Astrocyte (in vitro differentiated cells and primary cell): ENCODE data around the gene GTSE1. TPM values are rescaled to one million over a fixed set of nuclear protein-coding genes. Genes with fewer than 3 reads are reported as not detected.

Source experiments
- DNase-seq: peaks from one replicate; pipeline ENCODE4 v3.0.0-alpha.2; 2010; ENCODE audit warnings: low read depth
- FAIRE-seq: peaks from 2 replicates; lab custom pipeline; 2011; peaks lifted over from hg19 to GRCh38; lab: Jason Lieb, UNC
- H2AFZ ChIP-seq: 2 replicates; pipeline ENCODE4 v1.6.0; 2012; ENCODE audit warnings: low read depth, low read length, inconsistent platforms
- H3K27ac ChIP-seq: 2 replicates; pipeline ENCODE4 v1.5.1; 2011; ENCODE audit warnings: low read depth, low read length, inconsistent platforms
- H3K27me3 ChIP-seq: 2 replicates; pipeline ENCODE4 v1.6.0; 2011; ENCODE audit warnings: low read length, inconsistent platforms; ENCODE audit not compliant: insufficient read depth
- H3K36me3 ChIP-seq: 2 replicates; pipeline ENCODE4 v1.5.1; 2011; ENCODE audit warnings: low read length, inconsistent platforms; ENCODE audit not compliant: insufficient read depth
- H3K4me1 ChIP-seq: 2 replicates; pipeline ENCODE4 v1.5.1; 2011; ENCODE audit warnings: low read length, inconsistent platforms; ENCODE audit not compliant: insufficient read depth
- H3K4me2 ChIP-seq: 2 replicates; pipeline ENCODE4 v1.6.0; 2012; ENCODE audit warnings: low read length, inconsistent platforms
- H3K4me3 ChIP-seq: 2 replicates; pipeline ENCODE4 v1.5.1; 2011; ENCODE audit warnings: low read depth, mild to moderate bottlenecking, low read length, inconsistent platforms; ENCODE audit not compliant: insufficient read depth
- H3K79me2 ChIP-seq: 2 replicates; pipeline ENCODE4 v1.6.0; 2012; ENCODE audit warnings: mild to moderate bottlenecking, low read length, inconsistent platforms; ENCODE audit not compliant: insufficient read depth
- H3K9ac ChIP-seq: 2 replicates; pipeline ENCODE4 v1.6.0; 2012; ENCODE audit warnings: mild to moderate bottlenecking, low read length, inconsistent platforms
- H3K9me3 ChIP-seq: 2 replicates; pipeline ENCODE4 v1.5.1; 2012; ENCODE audit warnings: low read depth, mild to moderate bottlenecking, low read length, inconsistent platforms; ENCODE audit not compliant: insufficient read depth
- H4K20me1 ChIP-seq: 2 replicates; pipeline ENCODE4 v1.6.0; 2012; ENCODE audit warnings: low read length, inconsistent platforms; ENCODE audit not compliant: insufficient read depth
- H3K27ac Mint-ChIP-seq: one replicate; pipeline ENCODE4 v1.8.0; 2021; ENCODE audit warnings: mild to moderate bottlenecking, mixed read lengths; ENCODE audit not compliant: unreplicated experiment
- H3K27me3 Mint-ChIP-seq: one replicate; pipeline ENCODE4 v1.8.0; 2021; ENCODE audit warnings: low read depth, mixed read lengths; ENCODE audit not compliant: unreplicated experiment
- H3K36me3 Mint-ChIP-seq: one replicate; pipeline ENCODE4 v1.8.0; 2021; ENCODE audit warnings: low read depth, mixed read lengths; ENCODE audit not compliant: unreplicated experiment
- H3K4me1 Mint-ChIP-seq: one replicate; pipeline ENCODE4 v1.8.0; 2021; ENCODE audit warnings: low read depth, mixed read lengths; ENCODE audit not compliant: unreplicated experiment
- H3K4me3 Mint-ChIP-seq: one replicate; pipeline ENCODE4 v1.8.0; 2021; ENCODE audit warnings: mild to moderate bottlenecking, moderate library complexity, mixed read lengths; ENCODE audit not compliant: unreplicated experiment
- H3K9me3 Mint-ChIP-seq: one replicate; pipeline ENCODE4 v1.8.0; 2021; ENCODE audit warnings: mild to moderate bottlenecking, mixed read lengths; ENCODE audit not compliant: unreplicated experiment
- CTCF ChIP-seq: IDR thresholded peaks from 2 replicates; pipeline ENCODE4 v1.5.1; 2011; ENCODE audit warnings: low read depth, mild to moderate bottlenecking, inconsistent platforms, low read length, moderate library complexity; ENCODE audit not compliant: insufficient read depth
- EZH2 ChIP-seq: IDR thresholded peaks from 2 replicates; pipeline ENCODE4 v1.6.1; 2012; ENCODE audit warnings: mild to moderate bottlenecking, low read length, inconsistent platforms; ENCODE audit not compliant: insufficient read depth
- total RNA-seq: library from RNA; stranded (reverse); gene quantifications from 2 replicates; pipeline ENCODE4 v1.2.1, GENCODE V29; 2021

Gene GTSE1
- total RNA-seq, 1 donor from 2014 or later = 4.1 TPM

DNA sequence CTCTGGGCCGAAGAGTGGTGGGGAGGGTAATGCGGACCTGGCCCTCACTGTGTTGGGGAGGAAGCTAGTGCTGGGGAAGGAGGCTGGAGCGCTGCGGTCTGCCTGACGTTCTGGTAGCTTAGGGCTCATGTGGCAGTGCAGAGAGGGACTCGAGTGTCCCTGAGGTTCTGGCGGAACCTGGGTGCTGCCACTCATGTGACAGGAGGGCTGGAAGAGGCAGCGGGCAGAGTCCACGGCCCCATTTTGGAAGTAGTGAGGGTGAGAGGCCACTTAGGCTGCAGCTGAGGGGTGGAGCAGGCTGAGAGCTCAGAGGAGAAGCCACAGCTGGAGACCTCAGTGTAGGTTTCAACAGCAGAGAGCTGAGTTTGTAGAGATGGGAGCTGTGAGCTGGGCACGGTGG is 22.6 kb downstream of the GTSE1 start:
- Histone ChIP-seq H4K20me1 (peaks cover 6% of the 10 kb centered on the region), H3K36me3 (no peaks in the 10 kb centered on the region), H3K9ac (no peak overlapping the region), H3K4me1 (no peaks in the 10 kb centered on the region), H3K27me3 (no peaks in the 10 kb centered on the region), H3K4me2 (no peak overlapping the region), H3K9me3 (no peaks in the 10 kb centered on the region), H3K4me3 (no peak overlapping the region), H3K79me2 (peaks cover 51% of the 10 kb centered on the region), H2AFZ (no peak overlapping the region), H3K27ac (no peak overlapping the region)
- TF ChIP-seq CTCF (no peak), EZH2 (no peak)
- Mint-ChIP-seq H3K4me3 (no peak overlapping the region), H3K27me3 (peaks cover 11% of the 10 kb centered on the region), H3K9me3 (no peaks in the 10 kb centered on the region), H3K27ac (no peak overlapping the region), H3K4me1 (no peaks in the 10 kb centered on the region), H3K36me3 (no peaks in the 10 kb centered on the region)
- DNase-seq = no peak
- no peak for FAIRE-seq

DNA sequence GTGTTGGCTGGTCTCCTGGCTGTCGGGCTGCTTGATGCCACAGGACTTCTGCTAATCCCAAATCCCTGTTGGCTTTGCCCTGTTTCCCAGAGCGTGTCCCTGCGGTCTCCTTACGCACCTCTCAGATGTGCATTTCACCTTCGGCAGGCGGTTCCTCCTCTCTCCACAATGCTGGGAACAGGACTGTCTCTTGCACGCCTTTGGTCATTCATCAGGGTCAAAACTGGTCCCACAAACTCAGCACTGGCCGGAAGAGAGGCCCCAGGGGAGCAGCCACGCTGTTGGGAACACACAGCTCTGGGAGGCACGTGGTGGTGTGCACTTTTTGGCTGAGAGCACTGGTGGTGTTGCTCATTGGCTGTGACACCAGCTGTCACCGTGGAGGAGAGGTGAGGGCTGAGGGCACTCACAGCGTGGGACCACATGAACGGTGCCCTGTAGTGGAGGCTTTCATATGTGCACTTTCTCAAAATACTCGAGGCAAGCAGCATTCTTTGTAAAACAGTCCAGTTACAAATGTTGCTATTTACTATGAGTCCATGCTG is 23.6 kb downstream of the GTSE1 start:
- Mint-ChIP-seq H3K27ac (no peak overlapping the region), H3K4me3 (no peak overlapping the region), H3K9me3 (no peaks in the 10 kb centered on the region), H3K36me3 (no peaks in the 10 kb centered on the region), H3K4me1 (no peaks in the 10 kb centered on the region), H3K27me3 (peaks cover 11% of the 10 kb centered on the region)
- no peaks in the 10 kb centered on the region for H3K9me3 ChIP-seq
- no peak overlapping the region for H3K4me3 ChIP-seq
- TF ChIP-seq CTCF (no peak), EZH2 (no peak)
- H3K27ac ChIP-seq = no peak overlapping the region
- peaks cover 51% of the 10 kb centered on the region for H3K79me2 ChIP-seq
- FAIRE-seq (no peak), DNase-seq (no peak)
- peaks cover 6% of the 10 kb centered on the region for H4K20me1 ChIP-seq
- no peak overlapping the region for H3K9ac ChIP-seq
- no peaks in the 10 kb centered on the region for H3K4me1 ChIP-seq
- H3K27me3 ChIP-seq = no peaks in the 10 kb centered on the region
- no peak overlapping the region for H3K4me2 ChIP-seq
- peaks cover 5% of the 10 kb centered on the region for H3K36me3 ChIP-seq
- H2AFZ ChIP-seq = no peak overlapping the region

- peaks cover 5% of the 10 kb centered on the region for H3K36me3 ChIP-seq
- Mint-ChIP-seq H3K27ac (peak overlapping the region; percentile 35), H3K9me3 (no peaks in the 10 kb centered on the region), H3K27me3 (peaks cover 11% of the 10 kb centered on the region), H3K4me1 (no peaks in the 10 kb centered on the region), H3K4me3 (no peak overlapping the region), H3K36me3 (peaks cover 1% of the 10 kb centered on the region)
- no peaks in the 10 kb centered on the region for H3K27me3 ChIP-seq
- H3K9me3 ChIP-seq = no peaks in the 10 kb centered on the region
- FAIRE-seq (no peak), DNase-seq (no peak)
- H3K4me1 ChIP-seq = no peaks in the 10 kb centered on the region
- H3K27ac ChIP-seq = no peak overlapping the region
- TF ChIP-seq EZH2 (no peak), CTCF (no peak)
- H2AFZ ChIP-seq = no peak overlapping the region
- no peak overlapping the region for H3K4me3 ChIP-seq
- H3K79me2 ChIP-seq = peaks cover 51% of the 10 kb centered on the region
- H3K4me2 ChIP-seq = no peak overlapping the region
- H3K9ac ChIP-seq = no peak overlapping the region
- H4K20me1 ChIP-seq = peaks cover 6% of the 10 kb centered on the region
Observed at GRCh38 chr22:46320716-46321386, 24.2 kb downstream of the GTSE1 start.
